Esophagus muscularis mucosa (tissue), 4 donors: ENCODE results near the gene MACROD2. TPM values are rescaled to one million over a fixed set of nuclear protein-coding genes. Genes with fewer than 3 reads are reported as not detected.

Experiments used
- DNase-seq: peaks from one replicate; pipeline ENCODE4 v3.0.0-alpha.2; 2017; ENCODE audit errors: extremely low spot score
- H3K27ac ChIP-seq, 4 donors: fragments of 200-600 bp; sonication (generic); replicated peaks in 1 of 4; 1 replicate in 3 of 4; 2 replicates in 1 of 4; pipeline ENCODE4 v1.5.1; 2016 to 2019; ENCODE audit warnings: mild to moderate bottlenecking in 1 of 4
- H3K27me3 ChIP-seq, 4 donors: fragments of 200-600 bp; sonication (generic); one replicate each; pipeline versions ENCODE4 v1.5.1 to v1.6.0; 2016 to 2019
- H3K36me3 ChIP-seq, 4 donors: fragments of 200-600 bp; sonication (generic); one replicate each; pipeline ENCODE4 v1.5.1; 2016 to 2019
- H3K4me1 ChIP-seq, 4 donors: fragments of 200-600 bp; sonication (generic); one replicate each; pipeline ENCODE4 v1.5.1; 2016 to 2019
- H3K4me3 ChIP-seq, 4 donors: fragments of 200-600 bp; sonication (generic); 1 replicate in 2 of 4; 2 replicates in 2 of 4; pipeline ENCODE4 v1.5.1; 2016 to 2019; ENCODE audit warnings: mild to moderate bottlenecking in 4 of 4, moderate library complexity in 1 of 4
- H3K9me3 ChIP-seq, 4 donors: fragments of 200-600 bp; sonication (generic); 1 replicate in 3 of 4; 2 replicates in 1 of 4; pipeline ENCODE4 v1.5.1; 2016 to 2019
- EP300 ChIP-seq: sonication (generic); formaldehyde crosslinking; IDR thresholded peaks from one replicate; pipeline ENCODE4 v1.6.1; 2017; ENCODE audit warnings: antibody characterized with exemption
- POLR2A ChIP-seq: fragments of 450-650 bp; IDR thresholded peaks from one replicate; pipeline ENCODE4 v1.6.1; 2017; ENCODE audit warnings: antibody characterized with exemption, moderate library complexity, mild to moderate bottlenecking, low read depth
- POLR2AphosphoS5 ChIP-seq, 2 donors: sonication (generic); formaldehyde crosslinking; IDR thresholded peaks; one replicate each; pipeline ENCODE4 v1.6.1; 2017; ENCODE audit warnings: antibody characterized with exemption in 2 of 2
- WGBS: methylation state at CpG from one replicate; pipeline ENCODE4 v1.1.5; 2018; 5-methylcytosine and 5-hydroxymethylcytosine counted together
- intact Hi-C: fragments of 100-400 bp; cut with DNase I; formaldehyde crosslinking; loops from one replicate; pipeline ENCODE4 v1.15.1; 2023
- total RNA-seq, 4 donors: library from RNA; depleted of rRNA; stranded (reverse); fragments of >200 nt; gene quantifications; one replicate each; pipeline versions ENCODE4 v1.1.0 to v1.2.1, GENCODE V29; 2016
- TF ChIP-seq, protein P1 (sequence below), 3 experiments: fragments of 200-600 bp in 2 of 3; fragments of 450-650 bp in 1 of 3; sonication (generic) in 2 of 3; IDR thresholded peaks; one replicate each; pipeline ENCODE4 v1.5.1; 2017 to 2019; ENCODE audit warnings: antibody characterized with exemption in 3 of 3, mild to moderate bottlenecking in 2 of 3, moderate library complexity in 1 of 3

MACROD2 gene
- total RNA-seq, 4 donors from 2014 or later: 1.4 to 3.6 (median 2.6) TPM

DNA sequence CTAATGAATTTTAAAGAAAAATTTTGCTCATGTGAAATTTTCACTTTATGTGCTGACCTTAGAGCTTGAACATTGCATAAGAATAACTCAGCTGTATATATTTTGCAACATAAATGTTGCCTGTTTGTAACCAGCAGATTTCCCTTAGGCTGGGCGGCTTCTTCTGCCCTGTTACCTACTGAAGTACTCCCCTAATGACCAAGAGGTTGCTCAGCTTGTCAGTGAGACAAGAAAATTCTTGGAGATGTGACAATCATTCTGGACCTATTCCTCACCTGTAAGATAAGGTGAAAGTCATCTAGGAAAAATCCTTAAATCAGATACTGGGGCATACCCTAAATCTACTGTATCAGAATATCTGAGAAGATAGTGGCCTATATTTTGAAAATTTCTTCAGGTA is 1516.2 kb downstream of the MACROD2 start:
- TF ChIP-seq, protein P1, sequence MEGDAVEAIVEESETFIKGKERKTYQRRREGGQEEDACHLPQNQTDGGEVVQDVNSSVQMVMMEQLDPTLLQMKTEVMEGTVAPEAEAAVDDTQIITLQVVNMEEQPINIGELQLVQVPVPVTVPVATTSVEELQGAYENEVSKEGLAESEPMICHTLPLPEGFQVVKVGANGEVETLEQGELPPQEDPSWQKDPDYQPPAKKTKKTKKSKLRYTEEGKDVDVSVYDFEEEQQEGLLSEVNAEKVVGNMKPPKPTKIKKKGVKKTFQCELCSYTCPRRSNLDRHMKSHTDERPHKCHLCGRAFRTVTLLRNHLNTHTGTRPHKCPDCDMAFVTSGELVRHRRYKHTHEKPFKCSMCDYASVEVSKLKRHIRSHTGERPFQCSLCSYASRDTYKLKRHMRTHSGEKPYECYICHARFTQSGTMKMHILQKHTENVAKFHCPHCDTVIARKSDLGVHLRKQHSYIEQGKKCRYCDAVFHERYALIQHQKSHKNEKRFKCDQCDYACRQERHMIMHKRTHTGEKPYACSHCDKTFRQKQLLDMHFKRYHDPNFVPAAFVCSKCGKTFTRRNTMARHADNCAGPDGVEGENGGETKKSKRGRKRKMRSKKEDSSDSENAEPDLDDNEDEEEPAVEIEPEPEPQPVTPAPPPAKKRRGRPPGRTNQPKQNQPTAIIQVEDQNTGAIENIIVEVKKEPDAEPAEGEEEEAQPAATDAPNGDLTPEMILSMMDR (IDR thresholded peaks at IDR 0.05): no peak

DNA sequence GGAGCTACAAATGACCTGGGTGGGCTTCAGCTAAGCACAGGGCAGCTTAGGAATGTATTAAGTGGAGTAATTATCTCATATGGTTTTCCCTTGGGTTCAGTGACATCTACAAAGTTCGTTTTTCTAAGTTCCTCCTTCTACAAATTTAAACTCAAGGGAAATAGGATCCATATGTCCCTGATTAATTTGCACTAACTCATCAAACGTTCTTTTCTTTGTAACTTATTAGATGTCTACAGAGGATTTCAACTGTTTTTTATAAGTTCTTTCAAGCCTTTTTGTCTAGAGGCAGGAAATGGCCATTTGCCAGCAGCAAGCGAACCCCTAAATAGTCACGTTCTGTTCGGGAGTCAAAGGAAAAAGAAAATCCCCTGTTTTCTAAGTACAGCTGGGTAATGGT is 1517.6 kb downstream of the MACROD2 start:
- no peaks in the 10 kb centered on the region for H3K27me3 ChIP-seq
- no peak overlapping the region for H3K4me3 ChIP-seq
- H3K9me3 ChIP-seq: no peaks in the 10 kb centered on the region
- H3K4me1 ChIP-seq: no peaks in the 10 kb centered on the region
- intact Hi-C loops: no loop called here
- H3K36me3 ChIP-seq: no peaks in the 10 kb centered on the region
- TF ChIP-seq POLR2AphosphoS5 (IDR thresholded peaks at IDR 0.05) (no peak), POLR2A (no peak), EP300 (no peak)
- TF ChIP-seq, protein P1 (IDR thresholded peaks at IDR 0.05): no peak
- WGBS: 56% methylated on average over 5 of the region's 5 CpGs
- DNase-seq: no peak
- no peak overlapping the region for H3K27ac ChIP-seq

More for the DNA sequence above, 1516.2 kb downstream of the MACROD2 start:
- no peaks in the 10 kb centered on the region for H3K9me3 ChIP-seq
- H3K27me3 ChIP-seq: no peaks in the 10 kb centered on the region
- WGBS: 95% methylated on average over 1 of the region's 1 CpG
- no peak overlapping the region for H3K4me3 ChIP-seq
- H3K36me3 ChIP-seq: no peaks in the 10 kb centered on the region
- H3K27ac ChIP-seq: no peak overlapping the region
- H3K4me1 ChIP-seq: no peaks in the 10 kb centered on the region
- DNase-seq: no peak
- intact Hi-C loops: no loop called here

DNA sequence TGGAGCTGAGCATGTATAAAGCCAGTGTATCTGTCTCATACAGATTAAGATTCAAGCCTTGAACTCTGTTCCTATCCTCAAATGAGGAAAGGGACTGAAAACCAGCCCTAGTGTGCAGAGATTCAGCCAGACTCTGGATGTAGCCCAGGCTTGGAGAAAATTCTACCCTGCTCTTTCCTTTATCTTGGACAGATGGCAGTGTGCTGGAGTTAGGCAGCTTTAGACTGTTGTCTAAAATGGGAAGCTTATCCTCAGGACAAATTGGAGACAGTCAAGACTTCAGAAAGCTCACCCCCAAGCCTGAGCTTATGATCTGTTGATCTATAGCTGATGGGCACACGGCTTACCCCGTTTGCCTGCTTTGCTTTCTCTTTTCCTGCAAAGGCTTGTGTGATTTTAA is 1520.4 kb downstream of the MACROD2 start:
- 68% methylated on average over 1 of the region's 2 CpGs for WGBS
- H3K27ac ChIP-seq: no peak overlapping the region
- H3K4me3 ChIP-seq: no peak overlapping the region
- TF ChIP-seq, protein P1 (IDR thresholded peaks at IDR 0.05): no peak
- no peak for TF ChIP-seq POLR2AphosphoS5 (IDR thresholded peaks at IDR 0.05)
- TF ChIP-seq EP300: no peak
- TF ChIP-seq POLR2A: no peak
- H3K27me3 ChIP-seq: no peaks in the 10 kb centered on the region
- H3K9me3 ChIP-seq: no peaks in the 10 kb centered on the region
- no peaks in the 10 kb centered on the region for H3K4me1 ChIP-seq
- no peak for DNase-seq
- intact Hi-C loops: no loop called here
- H3K36me3 ChIP-seq: no peaks in the 10 kb centered on the region

DNA sequence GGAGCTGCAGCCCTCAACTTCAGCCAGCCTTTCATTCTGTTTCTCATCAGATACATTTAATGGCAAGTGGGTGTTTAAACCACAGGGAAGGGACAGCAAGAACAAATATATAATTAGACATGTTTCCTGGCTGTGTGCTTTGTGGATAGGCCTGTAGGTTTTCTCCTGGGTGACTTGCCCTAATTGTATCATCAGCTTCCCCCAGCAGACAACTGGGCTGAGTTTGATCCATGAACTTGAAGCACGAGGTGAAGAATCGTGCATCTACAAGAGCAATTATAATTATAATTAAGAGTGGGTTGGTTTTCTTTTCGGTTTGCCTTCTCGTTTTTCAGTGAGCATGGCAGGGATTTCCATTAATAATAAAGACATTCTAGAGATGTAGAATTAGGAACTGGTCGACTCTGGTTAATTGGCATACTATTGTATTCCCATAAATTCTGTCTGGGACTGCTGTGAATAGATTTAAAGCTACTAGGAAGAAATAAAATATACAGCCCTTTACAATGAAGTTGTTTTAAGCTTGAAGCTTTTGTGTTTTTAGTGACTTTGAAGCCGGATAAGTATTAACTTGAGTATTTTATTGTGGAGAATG is 1525.7 kb downstream of the MACROD2 start:
- DNase-seq: no peak
- WGBS: 84% methylated on average over 6 of the region's 6 CpGs
- H3K4me3 ChIP-seq: no peak overlapping the region
- no peaks in the 10 kb centered on the region for H3K9me3 ChIP-seq
- no peak for TF ChIP-seq EP300
- TF ChIP-seq POLR2A: no peak
- TF ChIP-seq, protein P1 (IDR thresholded peaks at IDR 0.05): no peak
- no peak for TF ChIP-seq POLR2AphosphoS5 (IDR thresholded peaks at IDR 0.05)
- no peaks in the 10 kb centered on the region for H3K27me3 ChIP-seq
- no peaks in the 10 kb centered on the region for H3K36me3 ChIP-seq
- no peaks in the 10 kb centered on the region for H3K4me1 ChIP-seq
- H3K27ac ChIP-seq: no peak overlapping the region
- intact Hi-C loops: no loop called here

DNA sequence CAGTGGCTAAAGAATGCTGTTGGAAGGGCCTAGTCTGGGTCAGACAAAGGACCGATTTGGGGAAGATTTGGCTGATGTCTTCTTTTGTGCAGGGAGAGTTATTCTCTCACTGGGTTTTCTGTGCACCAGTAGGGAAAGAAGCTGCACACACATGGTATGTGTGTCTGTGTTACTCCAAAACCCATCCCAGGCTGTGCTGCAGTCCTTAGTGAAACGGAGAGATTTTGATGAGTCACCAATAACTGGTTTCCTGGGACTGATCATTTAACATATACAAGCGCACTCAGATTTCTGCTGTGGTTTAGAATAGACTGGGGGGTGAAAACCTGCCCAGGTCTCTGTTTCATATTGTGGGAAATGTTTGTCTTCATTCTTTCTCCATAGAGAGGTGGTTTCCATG is 1528.1 kb downstream of the MACROD2 start:
- Histone ChIP-seq H3K36me3 (no peaks in the 10 kb centered on the region), H3K4me3 (no peak overlapping the region), H3K27ac (no peak overlapping the region), H3K27me3 (no peaks in the 10 kb centered on the region), H3K9me3 (no peaks in the 10 kb centered on the region), H3K4me1 (no peaks in the 10 kb centered on the region)
- 56% methylated on average over 3 of the region's 3 CpGs for WGBS
- intact Hi-C loops: no loop called here
- DNase-seq: no peak
- TF ChIP-seq POLR2AphosphoS5 (IDR thresholded peaks at IDR 0.05): no peak
- TF ChIP-seq POLR2A: no peak
- TF ChIP-seq, protein P1 (IDR thresholded peaks at IDR 0.05): no peak
- no peak for TF ChIP-seq EP300
